WTC11 (cell line): ENCODE data around the gene ARID1A. TPM values are rescaled to one million over a fixed set of nuclear protein-coding genes. Genes with fewer than 3 reads are reported as not detected.

Experiments
- ATAC-seq: fragments of 200-7000 bp; cut with Tn5 transposase; 2 replicates; pipeline ENCODE4 v1.10.0; 2021; ENCODE audit warnings: mild to moderate bottlenecking, moderate library complexity
- CTCF ChIA-PET: fragments of 300-600 bp; sonication (Branson Sonifier 250); formaldehyde crosslinking; loops from one replicate; lab custom pipeline; 2021; ENCODE audit warnings: antibody characterized with exemption; lab: Charles Lee
- POLR2A ChIA-PET: fragments of 350-600 bp; sonication (Branson Sonifier 250); formaldehyde crosslinking; loops from one replicate; lab custom pipeline; 2021; ENCODE audit warnings: antibody characterized with exemption; lab: Charles Lee
- DNase-seq: peaks from one replicate; pipeline ENCODE4 v3.0.0; 2021; ENCODE audit warnings: low spot score
- H3K27ac Mint-ChIP-seq: 2 replicates; pipeline ENCODE4 v1.8.0; 2021; ENCODE audit warnings: mixed read lengths
- H3K27me3 Mint-ChIP-seq: 2 replicates; pipeline ENCODE4 v1.8.0; 2021; ENCODE audit warnings: low read depth, mild to moderate bottlenecking, moderate library complexity, mixed read lengths
- H3K36me3 Mint-ChIP-seq: 2 replicates; pipeline ENCODE4 v1.8.0; 2021; ENCODE audit warnings: mixed read lengths
- H3K4me1 Mint-ChIP-seq: 2 replicates; pipeline ENCODE4 v1.8.0; 2022; ENCODE audit warnings: mixed read lengths
- H3K4me3 Mint-ChIP-seq: 2 replicates; pipeline ENCODE4 v1.8.0; 2021; ENCODE audit warnings: mild to moderate bottlenecking, moderate library complexity, mixed read lengths
- H3K9me3 Mint-ChIP-seq: 2 replicates; pipeline ENCODE4 v1.8.0; 2021; ENCODE audit warnings: mixed read lengths
- CREB1 ChIP-seq: sonication (generic); formaldehyde crosslinking; IDR thresholded peaks from 2 replicates; pipeline ENCODE4 v1.8.0; 2023; ENCODE audit warnings: mild to moderate bottlenecking, missing genetic modification reagents
- EMX1 ChIP-seq: fragments of 250-450 bp; sonication (Bioruptor Pico); IDR thresholded peaks from 2 replicates; pipeline ENCODE4 v1.8.0; 2021; ENCODE audit warnings: mild to moderate bottlenecking
- FOXJ3 ChIP-seq: sonication (generic); formaldehyde crosslinking; IDR thresholded peaks from 2 replicates; pipeline ENCODE4 v1.9.0; 2021; ENCODE audit warnings: missing genetic modification reagents, mild to moderate bottlenecking, borderline replicate concordance
- IRF2 ChIP-seq: sonication (generic); formaldehyde crosslinking; IDR thresholded peaks from 2 replicates; pipeline ENCODE4 v1.8.0; 2022; ENCODE audit warnings: low read depth, missing genetic modification reagents, borderline replicate concordance
- JAZF1 ChIP-seq: fragments of 250-450 bp; sonication (Bioruptor Pico); IDR thresholded peaks from 2 replicates; pipeline ENCODE4 v1.9.0; 2021; ENCODE audit warnings: moderate library complexity, mild to moderate bottlenecking, inconsistent platforms
- NFE2L1 ChIP-seq: sonication (generic); formaldehyde crosslinking; IDR thresholded peaks from 2 replicates; pipeline ENCODE4 v1.8.1; 2023; ENCODE audit warnings: missing genetic modification reagents
- NFYB ChIP-seq: sonication (generic); formaldehyde crosslinking; conservative IDR thresholded peaks from 2 replicates; pipeline ENCODE4 v1.8.0; 2022; ENCODE audit warnings: low read depth, missing genetic modification reagents
- OVOL2 ChIP-seq: fragments of 250-450 bp; sonication (Bioruptor Pico); IDR thresholded peaks from 2 replicates; pipeline ENCODE4 v1.9.0; 2021; ENCODE audit warnings: mild to moderate bottlenecking, borderline replicate concordance
- SOX15 ChIP-seq: fragments of 250-450 bp; sonication (Bioruptor Pico); IDR thresholded peaks from 2 replicates; pipeline ENCODE4 v1.9.0; 2021; ENCODE audit warnings: mild to moderate bottlenecking
- ZNF138 ChIP-seq: sonication (generic); formaldehyde crosslinking; conservative IDR thresholded peaks from 2 replicates; pipeline ENCODE4 v1.8.1; 2022; ENCODE audit warnings: mild to moderate bottlenecking, moderate library complexity, missing genetic modification reagents
- ZNF219 ChIP-seq: sonication (generic); formaldehyde crosslinking; IDR thresholded peaks from 2 replicates; pipeline ENCODE4 v1.8.0; 2023; ENCODE audit warnings: missing genetic modification reagents, mild to moderate bottlenecking, borderline replicate concordance
- ZNF232 ChIP-seq: sonication (generic); formaldehyde crosslinking; IDR thresholded peaks from 2 replicates; pipeline ENCODE4 v1.8.0; 2022; ENCODE audit warnings: mild to moderate bottlenecking, missing genetic modification reagents
- ZNF416 ChIP-seq: fragments of 250-450 bp; sonication (Bioruptor Pico); IDR thresholded peaks from 2 replicates; pipeline ENCODE4 v1.9.0; 2021; ENCODE audit warnings: mild to moderate bottlenecking, inconsistent platforms
- ZNF671 ChIP-seq: fragments of 250-450 bp; sonication (Bioruptor Pico); IDR thresholded peaks from 2 replicates; pipeline ENCODE4 v1.8.0; 2021; ENCODE audit warnings: mild to moderate bottlenecking
- total RNA-seq: library from RNA; stranded (reverse); gene quantifications from 3 replicates; pipeline ENCODE4 v1.2.3, GENCODE V29; 2021
- TF ChIP-seq, protein P1 (sequence below): sonication (generic); formaldehyde crosslinking; IDR thresholded peaks from 2 replicates; pipeline ENCODE4 v1.8.0; 2022; ENCODE audit warnings: mild to moderate bottlenecking, missing genetic modification reagents
- TF ChIP-seq, protein P2 (sequence below): fragments of 250-450 bp; sonication (Bioruptor Pico); conservative IDR thresholded peaks from 2 replicates; pipeline ENCODE4 v1.9.0; 2021; ENCODE audit warnings: mild to moderate bottlenecking
- TF ChIP-seq, protein P3 (sequence below): sonication (generic); formaldehyde crosslinking; IDR thresholded peaks from 2 replicates; pipeline ENCODE4 v1.8.1; 2023; ENCODE audit warnings: mild to moderate bottlenecking, missing genetic modification reagents, borderline replicate concordance
- TF ChIP-seq, protein P4 (sequence below): sonication (generic); formaldehyde crosslinking; IDR thresholded peaks from 2 replicates; pipeline ENCODE4 v1.8.1; 2022; ENCODE audit warnings: missing genetic modification reagents, borderline replicate concordance
- TF ChIP-seq, protein P5 (sequence below): sonication (generic); formaldehyde crosslinking; IDR thresholded peaks from 2 replicates; pipeline ENCODE4 v1.8.1; 2023; ENCODE audit warnings: mild to moderate bottlenecking, missing genetic modification reagents
- TF ChIP-seq, protein P6 (sequence below): sonication (generic); formaldehyde crosslinking; IDR thresholded peaks from 2 replicates; pipeline ENCODE4 v1.8.1; 2023; ENCODE audit warnings: mild to moderate bottlenecking, missing genetic modification reagents, moderate library complexity

The ARID1A gene
- total RNA-seq, 1 experiment from 2014 or later: 98.0 TPM

DNA sequence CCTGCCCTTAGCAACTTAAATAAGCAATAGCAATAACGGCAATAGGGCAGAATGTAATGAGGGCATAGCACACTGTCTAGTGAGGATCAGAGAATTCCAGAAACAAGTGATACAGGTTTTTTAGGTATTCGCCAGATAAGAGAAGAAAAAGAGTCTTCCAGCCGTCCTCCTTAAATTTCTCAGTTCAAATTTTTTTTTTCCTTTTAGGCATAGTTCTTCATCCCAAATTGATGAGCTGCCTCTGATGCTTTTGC lies 93.7 kb downstream of the ARID1A start (continued):
- TF ChIP-seq ZNF671 (CRISPR knock-in tag): no peak
- no peak for TF ChIP-seq OVOL2
- TF ChIP-seq ZNF232 (CRISPR knock-in tag): no peak

DNA sequence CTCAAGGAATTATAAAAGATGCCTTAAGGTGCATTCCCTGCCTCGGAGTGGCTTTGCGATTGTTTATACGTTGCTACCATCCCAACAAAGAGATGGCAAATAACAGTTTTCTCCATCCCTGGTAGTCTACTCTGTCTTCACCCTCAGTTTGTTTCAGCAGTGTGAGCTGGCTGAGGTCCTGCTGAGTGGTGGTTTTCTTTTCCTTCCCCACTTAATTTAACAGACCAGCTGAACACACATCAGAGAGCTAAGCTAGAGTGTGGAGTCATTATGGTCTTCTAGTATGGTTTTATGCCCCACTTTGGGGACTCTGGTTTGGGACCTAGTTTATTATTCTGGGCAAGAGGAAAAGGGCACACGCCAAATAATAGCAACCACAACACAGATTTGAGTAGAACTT lies 94.1 kb downstream of the ARID1A start:
- no peak for ATAC-seq
- Mint-ChIP-seq H3K4me3 (no peak overlapping the region), H3K9me3 (no peaks in the 10 kb centered on the region), H3K36me3 (peaks cover 12% of the 10 kb centered on the region), H3K4me1 (peaks cover 34% of the 10 kb centered on the region), H3K27ac (no peak overlapping the region), H3K27me3 (no peaks in the 10 kb centered on the region; the same call in 1 of the 2 replicates)
- POLR2A ChIA-PET: no interaction called here
- CTCF ChIA-PET: interaction anchor here (1.0 to 5.4 kb wide), 9 partner anchors 10 to 191 kb away, joined by 4 to 110 read pairs (median 33); no protein-coding TSS in a partner anchor
- DNase-seq: no peak
- TF ChIP-seq, protein P1, sequence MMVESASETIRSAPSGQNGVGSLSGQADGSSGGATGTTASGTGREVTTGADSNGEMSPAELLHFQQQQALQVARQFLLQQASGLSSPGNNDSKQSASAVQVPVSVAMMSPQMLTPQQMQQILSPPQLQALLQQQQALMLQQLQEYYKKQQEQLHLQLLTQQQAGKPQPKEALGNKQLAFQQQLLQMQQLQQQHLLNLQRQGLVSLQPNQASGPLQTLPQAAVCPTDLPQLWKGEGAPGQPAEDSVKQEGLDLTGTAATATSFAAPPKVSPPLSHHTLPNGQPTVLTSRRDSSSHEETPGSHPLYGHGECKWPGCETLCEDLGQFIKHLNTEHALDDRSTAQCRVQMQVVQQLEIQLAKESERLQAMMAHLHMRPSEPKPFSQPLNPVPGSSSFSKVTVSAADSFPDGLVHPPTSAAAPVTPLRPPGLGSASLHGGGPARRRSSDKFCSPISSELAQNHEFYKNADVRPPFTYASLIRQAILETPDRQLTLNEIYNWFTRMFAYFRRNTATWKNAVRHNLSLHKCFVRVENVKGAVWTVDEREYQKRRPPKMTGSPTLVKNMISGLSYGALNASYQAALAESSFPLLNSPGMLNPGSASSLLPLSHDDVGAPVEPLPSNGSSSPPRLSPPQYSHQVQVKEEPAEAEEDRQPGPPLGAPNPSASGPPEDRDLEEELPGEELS: no peak
- TF ChIP-seq FOXJ3 (no peak), EMX1 (CRISPR knock-in tag) (no peak)
- TF ChIP-seq, protein P2, sequence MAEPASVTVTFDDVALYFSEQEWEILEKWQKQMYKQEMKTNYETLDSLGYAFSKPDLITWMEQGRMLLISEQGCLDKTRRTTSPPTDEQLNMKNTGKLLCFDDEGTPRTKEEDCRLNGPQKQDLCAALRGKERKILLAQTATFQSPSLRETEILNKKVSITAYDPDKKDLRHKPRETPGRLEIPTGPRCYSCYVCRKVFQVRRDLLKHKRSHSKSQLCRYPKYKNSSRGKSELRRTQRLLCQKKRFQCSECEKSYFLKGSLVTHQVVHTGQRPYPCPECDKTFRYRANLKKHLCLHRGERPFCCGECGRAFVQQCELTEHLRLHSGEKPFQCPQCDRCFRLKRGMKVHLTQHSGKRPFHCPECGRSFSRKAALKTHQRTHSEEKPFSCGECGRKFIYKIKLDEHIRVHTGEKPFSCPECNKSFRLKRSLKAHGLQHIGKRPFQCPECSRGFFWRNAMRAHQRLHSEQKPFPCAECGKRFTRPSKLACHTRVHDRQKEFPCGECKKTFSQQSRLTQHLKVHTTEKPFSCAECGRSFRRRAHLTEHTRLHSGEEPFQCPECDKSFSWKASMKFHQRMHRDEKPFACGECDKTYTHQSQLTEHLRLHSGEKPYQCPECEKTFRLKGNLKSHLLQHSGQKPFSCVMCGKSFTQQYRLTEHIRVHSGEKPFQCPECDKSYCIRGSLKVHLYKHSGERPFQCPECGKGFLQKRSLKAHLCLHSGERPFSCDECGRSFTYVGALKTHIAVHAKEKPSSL (CRISPR knock-in tag): no peak

DNA sequence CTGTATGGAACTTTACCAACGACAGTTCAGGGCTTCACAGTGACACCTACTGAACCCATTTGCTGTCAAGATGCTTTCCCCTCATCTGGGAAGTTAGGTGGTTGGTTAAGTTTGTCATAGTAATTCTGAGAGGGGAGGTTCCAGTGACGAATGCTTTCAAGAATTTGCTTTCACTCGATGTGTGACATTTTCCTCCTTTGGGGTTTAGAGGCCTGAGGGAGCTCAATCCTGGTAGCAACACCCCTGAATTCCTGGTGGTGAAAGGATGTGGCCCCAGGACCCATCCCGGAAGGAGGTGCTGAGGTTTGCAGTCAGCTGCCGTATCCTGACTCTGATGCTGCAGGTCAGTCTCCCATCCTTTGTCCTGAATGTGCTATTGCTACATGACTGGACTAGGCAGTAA lies 94.7 kb downstream of the ARID1A start:
- Mint-ChIP-seq H3K27ac (no peak overlapping the region), H3K4me3 (no peak overlapping the region)
- no peak for TF ChIP-seq ZNF138 (CRISPR knock-in tag)
- TF ChIP-seq, all 79 proteins: peak for 0

DNA sequence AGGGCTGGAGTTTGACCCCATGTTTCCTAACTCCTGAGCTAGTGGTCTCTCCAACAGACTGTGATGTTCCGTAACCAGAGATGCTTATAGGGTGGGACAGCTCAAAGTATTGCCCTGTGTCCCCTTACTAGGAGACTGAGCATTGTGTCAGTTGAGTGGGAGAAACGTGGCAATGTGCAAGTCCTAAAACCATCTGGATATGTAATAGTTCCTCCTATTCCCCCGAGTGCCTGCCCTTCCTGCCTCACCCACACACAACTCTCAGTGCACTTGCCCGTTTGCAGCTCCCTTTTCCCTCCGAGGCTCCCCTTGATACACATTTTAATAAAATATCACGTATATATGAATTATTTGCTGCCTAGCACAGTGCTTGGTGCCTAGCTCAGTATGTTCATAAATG lies 95.3 kb downstream of the ARID1A start:
- CTCF ChIA-PET: interaction anchor here (0.7 to 5.4 kb wide), 2 partner anchors 71 to 188 kb away, joined by 3 to 110 read pairs; no protein-coding TSS in a partner anchor
- POLR2A ChIA-PET: no interaction called here
- H3K4me3 Mint-ChIP-seq: no peak overlapping the region
- peaks cover 23% of the 10 kb centered on the region for H3K4me1 Mint-ChIP-seq
- TF ChIP-seq NFYB (CRISPR knock-in tag) (no peak), IRF2 (no peak), JAZF1 (no peak), CREB1 (CRISPR knock-in tag) (no peak), SOX15 (CRISPR knock-in tag) (no peak), ZNF219 (no peak), NFE2L1 (CRISPR knock-in tag) (no peak), ZNF416 (no peak)
- TF ChIP-seq, protein P3, sequence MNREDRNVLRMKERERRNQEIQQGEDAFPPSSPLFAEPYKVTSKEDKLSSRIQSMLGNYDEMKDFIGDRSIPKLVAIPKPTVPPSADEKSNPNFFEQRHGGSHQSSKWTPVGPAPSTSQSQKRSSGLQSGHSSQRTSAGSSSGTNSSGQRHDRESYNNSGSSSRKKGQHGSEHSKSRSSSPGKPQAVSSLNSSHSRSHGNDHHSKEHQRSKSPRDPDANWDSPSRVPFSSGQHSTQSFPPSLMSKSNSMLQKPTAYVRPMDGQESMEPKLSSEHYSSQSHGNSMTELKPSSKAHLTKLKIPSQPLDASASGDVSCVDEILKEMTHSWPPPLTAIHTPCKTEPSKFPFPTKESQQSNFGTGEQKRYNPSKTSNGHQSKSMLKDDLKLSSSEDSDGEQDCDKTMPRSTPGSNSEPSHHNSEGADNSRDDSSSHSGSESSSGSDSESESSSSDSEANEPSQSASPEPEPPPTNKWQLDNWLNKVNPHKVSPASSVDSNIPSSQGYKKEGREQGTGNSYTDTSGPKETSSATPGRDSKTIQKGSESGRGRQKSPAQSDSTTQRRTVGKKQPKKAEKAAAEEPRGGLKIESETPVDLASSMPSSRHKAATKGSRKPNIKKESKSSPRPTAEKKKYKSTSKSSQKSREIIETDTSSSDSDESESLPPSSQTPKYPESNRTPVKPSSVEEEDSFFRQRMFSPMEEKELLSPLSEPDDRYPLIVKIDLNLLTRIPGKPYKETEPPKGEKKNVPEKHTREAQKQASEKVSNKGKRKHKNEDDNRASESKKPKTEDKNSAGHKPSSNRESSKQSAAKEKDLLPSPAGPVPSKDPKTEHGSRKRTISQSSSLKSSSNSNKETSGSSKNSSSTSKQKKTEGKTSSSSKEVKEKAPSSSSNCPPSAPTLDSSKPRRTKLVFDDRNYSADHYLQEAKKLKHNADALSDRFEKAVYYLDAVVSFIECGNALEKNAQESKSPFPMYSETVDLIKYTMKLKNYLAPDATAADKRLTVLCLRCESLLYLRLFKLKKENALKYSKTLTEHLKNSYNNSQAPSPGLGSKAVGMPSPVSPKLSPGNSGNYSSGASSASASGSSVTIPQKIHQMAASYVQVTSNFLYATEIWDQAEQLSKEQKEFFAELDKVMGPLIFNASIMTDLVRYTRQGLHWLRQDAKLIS (CRISPR knock-in tag): no peak
- TF ChIP-seq, protein P4, sequence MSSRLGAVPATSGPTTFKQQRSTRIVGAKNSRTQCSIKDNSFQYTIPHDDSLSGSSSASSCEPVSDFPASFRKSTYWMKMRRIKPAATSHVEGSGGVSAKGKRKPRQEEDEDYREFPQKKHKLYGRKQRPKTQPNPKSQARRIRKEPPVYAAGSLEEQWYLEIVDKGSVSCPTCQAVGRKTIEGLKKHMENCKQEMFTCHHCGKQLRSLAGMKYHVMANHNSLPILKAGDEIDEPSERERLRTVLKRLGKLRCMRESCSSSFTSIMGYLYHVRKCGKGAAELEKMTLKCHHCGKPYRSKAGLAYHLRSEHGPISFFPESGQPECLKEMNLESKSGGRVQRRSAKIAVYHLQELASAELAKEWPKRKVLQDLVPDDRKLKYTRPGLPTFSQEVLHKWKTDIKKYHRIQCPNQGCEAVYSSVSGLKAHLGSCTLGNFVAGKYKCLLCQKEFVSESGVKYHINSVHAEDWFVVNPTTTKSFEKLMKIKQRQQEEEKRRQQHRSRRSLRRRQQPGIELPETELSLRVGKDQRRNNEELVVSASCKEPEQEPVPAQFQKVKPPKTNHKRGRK (CRISPR knock-in tag): no peak
- TF ChIP-seq, protein P5, sequence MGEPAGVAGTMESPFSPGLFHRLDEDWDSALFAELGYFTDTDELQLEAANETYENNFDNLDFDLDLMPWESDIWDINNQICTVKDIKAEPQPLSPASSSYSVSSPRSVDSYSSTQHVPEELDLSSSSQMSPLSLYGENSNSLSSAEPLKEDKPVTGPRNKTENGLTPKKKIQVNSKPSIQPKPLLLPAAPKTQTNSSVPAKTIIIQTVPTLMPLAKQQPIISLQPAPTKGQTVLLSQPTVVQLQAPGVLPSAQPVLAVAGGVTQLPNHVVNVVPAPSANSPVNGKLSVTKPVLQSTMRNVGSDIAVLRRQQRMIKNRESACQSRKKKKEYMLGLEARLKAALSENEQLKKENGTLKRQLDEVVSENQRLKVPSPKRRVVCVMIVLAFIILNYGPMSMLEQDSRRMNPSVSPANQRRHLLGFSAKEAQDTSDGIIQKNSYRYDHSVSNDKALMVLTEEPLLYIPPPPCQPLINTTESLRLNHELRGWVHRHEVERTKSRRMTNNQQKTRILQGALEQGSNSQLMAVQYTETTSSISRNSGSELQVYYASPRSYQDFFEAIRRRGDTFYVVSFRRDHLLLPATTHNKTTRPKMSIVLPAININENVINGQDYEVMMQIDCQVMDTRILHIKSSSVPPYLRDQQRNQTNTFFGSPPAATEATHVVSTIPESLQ (CRISPR knock-in tag): no peak
- TF ChIP-seq, protein P6, sequence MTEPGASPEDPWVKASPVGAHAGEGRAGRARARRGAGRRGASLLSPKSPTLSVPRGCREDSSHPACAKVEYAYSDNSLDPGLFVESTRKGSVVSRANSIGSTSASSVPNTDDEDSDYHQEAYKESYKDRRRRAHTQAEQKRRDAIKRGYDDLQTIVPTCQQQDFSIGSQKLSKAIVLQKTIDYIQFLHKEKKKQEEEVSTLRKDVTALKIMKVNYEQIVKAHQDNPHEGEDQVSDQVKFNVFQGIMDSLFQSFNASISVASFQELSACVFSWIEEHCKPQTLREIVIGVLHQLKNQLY: no peak
- no peak overlapping the region for H3K27ac Mint-ChIP-seq
- H3K9me3 Mint-ChIP-seq: no peaks in the 10 kb centered on the region
- H3K27me3 Mint-ChIP-seq: no peaks in the 10 kb centered on the region
- no peak for DNase-seq
- no peak for ATAC-seq
- H3K36me3 Mint-ChIP-seq: peaks cover 16% of the 10 kb centered on the region

More for the DNA sequence above, 94.7 kb downstream of the ARID1A start:
- peaks cover 16% of the 10 kb centered on the region for H3K36me3 Mint-ChIP-seq
- ChIA-PET CTCF (interaction anchor here (0.7 to 5.4 kb wide), 4 partner anchors 72 to 187 kb away, joined by 3 to 110 read pairs (median 6); no protein-coding TSS in a partner anchor), POLR2A (no interaction called here)
- DNase-seq (no peak), ATAC-seq (no peak)
- H3K27me3 Mint-ChIP-seq: no peaks in the 10 kb centered on the region
- H3K9me3 Mint-ChIP-seq: no peaks in the 10 kb centered on the region
- peaks cover 29% of the 10 kb centered on the region for H3K4me1 Mint-ChIP-seq
